GM18508 (cell line): Measurements from ENCODE around the gene SEMA5A.

Source experiments
- ATAC-seq: cut with Tn5 transposase; IDR thresholded peaks from one replicate; pipeline ENCODE4 v1.9.1; 2021; ENCODE audit warnings: moderate number of reproducible peaks; ENCODE audit not compliant: insufficient read depth, unreplicated experiment

Gene SEMA5A

DNA sequence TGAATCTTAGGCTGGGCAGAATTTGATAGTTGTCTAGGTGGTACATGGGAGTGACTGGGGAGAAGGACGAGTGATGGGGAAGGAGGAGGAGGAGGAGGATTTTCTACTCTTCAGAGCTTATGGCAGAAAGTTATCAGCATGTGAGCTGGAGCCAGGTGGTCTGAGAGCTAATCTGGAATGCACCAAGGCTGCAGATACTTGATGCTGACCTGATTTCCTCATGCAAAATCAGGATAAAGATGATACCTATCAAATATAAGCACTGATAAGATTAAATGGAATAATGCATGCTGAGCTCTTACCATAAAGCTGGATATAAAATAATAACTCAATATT is 250.4 kb downstream of the SEMA5A start:
- no peak for ATAC-seq

DNA sequence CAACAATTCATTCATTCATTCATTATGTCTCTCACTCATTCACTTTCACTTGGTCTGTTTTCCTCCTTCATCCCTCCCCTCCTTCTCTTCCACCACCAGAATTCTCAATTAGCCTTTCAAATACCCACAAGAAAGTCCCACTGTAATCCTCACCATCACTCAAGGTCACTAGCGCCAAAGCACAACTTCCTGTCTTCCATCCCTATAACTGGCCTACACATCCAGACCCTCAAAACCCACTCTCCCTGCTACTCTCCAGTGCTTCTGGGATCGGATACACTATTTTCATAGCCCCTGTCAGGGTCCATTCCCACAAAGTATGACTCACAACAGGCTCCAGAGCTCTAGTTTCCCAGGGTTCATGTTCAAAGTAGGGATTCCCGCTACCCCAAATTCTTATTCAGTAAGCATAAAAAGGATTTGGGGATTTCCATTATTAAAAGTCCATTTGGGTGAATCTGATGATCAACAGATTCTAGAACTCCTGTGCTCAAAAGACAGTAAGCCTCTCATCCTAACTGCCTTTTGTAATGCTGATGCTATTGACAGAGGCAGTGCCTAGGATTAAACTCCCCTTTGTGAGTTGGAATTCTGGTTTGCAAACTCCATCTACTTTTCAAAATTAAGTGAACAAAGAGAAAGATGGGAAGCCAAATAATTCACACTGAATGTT is 250.9 kb downstream of the SEMA5A start:
- no peak for ATAC-seq

DNA sequence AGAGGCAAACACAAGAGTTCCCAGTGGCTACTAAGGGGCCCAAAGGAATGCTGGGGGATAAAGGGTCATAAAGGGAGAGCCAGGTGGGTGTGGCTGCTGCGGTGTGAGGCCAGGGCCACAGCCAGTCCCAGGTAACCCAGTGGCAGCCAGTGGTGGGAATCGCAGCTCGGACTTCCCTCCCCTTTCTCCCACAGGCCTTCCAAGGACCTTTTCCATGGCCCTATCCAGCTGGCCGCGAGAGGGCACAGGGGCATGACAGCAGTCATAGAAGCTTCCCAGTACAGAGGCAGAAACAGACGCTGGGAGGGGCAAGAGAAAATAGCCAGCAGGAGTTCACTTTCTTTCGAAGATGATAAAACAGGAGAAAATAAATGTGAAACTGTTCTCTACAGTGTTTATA is 257.6 kb downstream of the SEMA5A start:
- ATAC-seq = no peak

DNA sequence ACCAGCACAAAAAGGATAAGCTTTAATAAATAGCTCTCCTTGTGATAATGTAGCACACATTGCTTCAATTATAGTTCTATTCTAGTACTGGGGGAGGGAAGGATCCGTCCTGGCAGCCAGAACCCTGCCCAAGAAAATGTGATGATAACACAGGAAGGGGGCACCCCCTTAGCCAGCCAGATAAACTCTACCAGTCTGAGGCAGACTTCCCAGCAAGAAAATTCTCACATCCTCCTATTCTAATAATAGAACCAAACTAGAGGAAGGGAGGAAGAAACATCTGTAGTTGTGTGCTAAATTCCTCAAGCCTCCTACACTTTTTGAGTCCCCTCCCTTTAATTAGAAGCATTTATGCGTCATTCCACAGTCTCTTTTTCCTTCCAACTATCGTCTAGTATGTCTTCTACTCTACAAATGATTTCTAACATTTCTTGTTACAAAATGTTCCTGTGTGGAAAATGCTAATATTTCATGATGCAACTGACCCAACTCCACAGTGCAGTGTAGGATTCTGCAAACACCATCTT is 261.0 kb downstream of the SEMA5A start:
- ATAC-seq = no peak

DNA sequence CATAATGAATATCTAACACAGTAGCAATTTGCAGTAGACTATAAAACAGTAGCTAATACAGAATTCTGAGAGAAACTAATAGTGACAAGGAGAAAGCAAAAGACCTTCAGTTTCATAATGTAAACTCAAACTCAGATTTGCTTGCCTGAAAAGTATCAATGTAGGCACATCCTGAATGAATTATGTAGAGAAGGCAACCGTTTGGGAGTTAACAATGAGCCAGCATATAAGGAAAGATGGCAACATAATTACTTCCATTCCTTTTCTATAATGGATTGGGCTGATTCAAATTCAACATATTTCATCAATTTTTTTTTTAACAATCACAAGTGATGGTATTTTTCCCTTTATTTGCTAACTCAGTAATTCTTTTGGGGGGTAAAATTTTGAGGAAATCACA is 261.6 kb downstream of the SEMA5A start:
- ATAC-seq = no peak

DNA sequence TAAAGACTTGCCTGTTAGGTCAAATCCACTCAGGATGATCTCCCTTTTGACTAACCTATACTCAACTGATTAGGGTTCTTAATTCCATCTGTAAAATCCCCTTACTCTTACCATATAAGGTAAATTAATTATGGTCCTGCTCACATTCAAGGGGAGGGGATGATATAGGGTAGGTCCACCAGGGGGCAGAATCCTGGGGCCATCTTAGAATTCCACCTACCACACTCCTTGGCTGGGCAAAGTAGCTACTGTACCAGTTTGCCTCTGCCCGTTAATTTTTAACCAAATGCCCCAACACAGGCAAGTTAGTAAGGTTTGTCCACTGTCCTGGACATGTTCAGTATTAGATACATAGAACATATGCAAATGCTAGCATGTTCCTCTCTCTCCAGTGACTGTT is 262.4 kb downstream of the SEMA5A start:
- ATAC-seq = no peak

DNA sequence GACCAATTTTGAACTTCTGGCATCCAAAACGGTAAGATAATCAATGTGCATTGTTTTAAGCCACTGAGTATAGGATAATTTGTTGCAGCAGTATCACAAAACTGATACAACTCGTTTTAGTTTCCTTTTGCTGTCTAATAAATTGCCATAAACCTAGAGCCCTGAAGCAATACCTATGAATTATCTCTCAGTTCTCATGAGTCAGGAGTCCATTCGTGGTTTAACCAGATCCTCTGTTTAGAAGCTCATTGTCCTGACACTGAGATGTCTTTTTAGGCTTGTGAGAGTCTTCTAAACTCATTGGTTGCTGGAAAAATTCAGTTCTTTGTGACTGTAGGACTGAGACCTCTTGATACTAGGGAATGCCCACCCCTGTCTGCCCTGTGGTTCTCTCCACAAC is 262.9 kb downstream of the SEMA5A start:
- ATAC-seq = no peak

DNA sequence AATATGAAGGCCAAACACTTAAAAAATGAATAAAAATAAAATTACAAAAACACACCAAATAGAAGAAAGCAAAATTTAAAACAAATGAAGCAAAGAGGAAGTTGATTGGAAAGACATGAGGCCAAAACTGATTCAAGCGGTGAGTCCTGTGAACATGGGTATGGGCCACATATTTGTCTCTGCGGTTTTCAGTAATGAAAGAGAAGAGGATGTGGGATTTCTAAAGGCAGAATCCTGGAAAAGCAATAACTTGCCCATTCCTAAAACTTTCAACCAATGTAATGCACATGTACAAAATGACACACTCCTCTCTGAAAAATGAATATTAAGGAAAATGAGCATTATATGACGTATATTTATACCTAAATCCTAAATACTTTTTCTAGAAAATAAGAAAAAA is 263.7 kb downstream of the SEMA5A start:
- no peak for ATAC-seq

DNA sequence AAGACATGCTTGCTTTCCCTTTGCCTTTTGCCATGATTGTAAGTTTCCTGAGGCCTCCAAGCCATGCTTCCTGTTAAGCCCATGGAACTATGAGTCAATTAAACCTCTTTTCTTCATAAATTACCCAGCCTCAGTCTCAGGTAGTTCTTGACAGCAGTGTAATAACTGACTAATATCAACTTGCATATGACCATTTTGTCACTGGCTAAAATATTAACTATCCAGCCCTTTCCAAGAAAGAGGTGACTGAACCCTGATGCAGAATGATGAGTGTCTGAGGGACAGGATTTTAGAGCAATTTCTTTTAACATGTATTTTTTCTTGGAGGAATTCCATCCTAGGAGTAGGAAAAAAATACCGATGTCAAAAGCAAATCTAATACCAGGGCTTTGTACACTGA is 266.1 kb downstream of the SEMA5A start:
- ATAC-seq = no peak

DNA sequence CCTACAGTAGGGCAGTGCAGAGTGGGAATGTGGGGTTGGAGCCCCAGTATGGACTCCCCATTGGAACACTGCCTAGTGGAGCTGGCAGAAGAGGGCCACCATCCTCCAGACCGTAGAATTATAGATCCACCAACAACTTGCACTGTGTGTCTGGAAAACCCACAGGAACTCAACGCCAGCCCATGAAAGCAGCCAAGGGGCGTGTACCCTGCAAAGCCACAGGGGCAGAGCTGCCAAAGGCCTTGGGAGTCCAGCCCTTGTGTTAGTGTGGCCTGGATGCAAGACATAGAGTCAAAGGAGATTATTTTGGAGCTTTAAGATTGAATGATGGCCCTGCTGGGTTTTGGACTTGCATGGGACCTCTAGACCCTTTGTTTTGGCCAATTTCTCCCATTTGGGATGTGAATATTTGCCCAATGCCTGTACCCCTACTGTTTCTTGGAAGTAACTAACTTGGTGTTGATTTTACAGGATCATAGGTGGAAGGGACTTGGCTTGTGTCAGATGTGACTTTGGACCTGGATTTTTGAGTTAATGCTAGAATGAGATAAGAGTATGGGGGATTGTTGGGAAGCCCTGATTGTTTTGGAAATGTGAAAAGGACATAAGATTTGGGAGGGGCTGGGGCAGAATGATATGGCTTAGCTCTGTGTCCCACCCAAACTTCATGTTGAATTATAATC is 266.8 kb downstream of the SEMA5A start:
- ATAC-seq = no peak

DNA sequence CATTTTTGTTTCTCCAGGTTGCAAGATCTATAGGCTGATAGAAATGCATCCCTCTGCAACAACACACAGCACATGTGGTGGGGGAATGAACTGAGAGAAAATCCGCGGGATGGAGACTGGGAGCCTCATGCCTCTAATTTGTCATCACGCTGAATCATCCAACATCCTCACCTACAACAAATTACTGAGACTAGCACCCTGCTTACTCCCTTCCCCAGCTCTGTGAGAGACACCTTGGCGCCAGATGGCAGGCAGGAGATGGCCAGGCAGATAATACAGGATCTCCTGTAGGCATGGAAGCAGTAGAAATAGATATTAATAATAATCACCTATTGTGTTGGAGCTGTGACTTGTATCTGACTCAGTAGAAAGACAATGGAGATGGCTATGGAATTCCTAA is 276.9 kb downstream of the SEMA5A start:
- ATAC-seq = no peak

DNA sequence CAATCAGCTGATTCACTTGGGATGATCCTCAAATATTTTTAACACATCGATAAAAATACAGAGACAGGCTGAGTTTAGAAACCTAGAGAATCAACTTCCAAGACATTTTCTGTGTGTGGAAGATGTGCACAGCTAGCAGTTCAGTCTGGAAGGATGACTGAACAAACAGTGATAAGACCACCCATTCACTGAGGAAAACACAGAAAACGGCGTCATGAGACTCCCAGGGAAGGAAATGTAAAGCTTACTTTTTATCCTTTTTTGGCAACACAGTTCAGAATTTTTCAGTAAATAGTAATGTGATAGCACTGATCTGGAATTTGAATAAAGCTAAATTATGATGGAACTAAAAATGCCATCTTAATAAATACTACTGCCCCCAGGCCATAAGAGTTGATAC is 277.6 kb downstream of the SEMA5A start:
- no peak for ATAC-seq

DNA sequence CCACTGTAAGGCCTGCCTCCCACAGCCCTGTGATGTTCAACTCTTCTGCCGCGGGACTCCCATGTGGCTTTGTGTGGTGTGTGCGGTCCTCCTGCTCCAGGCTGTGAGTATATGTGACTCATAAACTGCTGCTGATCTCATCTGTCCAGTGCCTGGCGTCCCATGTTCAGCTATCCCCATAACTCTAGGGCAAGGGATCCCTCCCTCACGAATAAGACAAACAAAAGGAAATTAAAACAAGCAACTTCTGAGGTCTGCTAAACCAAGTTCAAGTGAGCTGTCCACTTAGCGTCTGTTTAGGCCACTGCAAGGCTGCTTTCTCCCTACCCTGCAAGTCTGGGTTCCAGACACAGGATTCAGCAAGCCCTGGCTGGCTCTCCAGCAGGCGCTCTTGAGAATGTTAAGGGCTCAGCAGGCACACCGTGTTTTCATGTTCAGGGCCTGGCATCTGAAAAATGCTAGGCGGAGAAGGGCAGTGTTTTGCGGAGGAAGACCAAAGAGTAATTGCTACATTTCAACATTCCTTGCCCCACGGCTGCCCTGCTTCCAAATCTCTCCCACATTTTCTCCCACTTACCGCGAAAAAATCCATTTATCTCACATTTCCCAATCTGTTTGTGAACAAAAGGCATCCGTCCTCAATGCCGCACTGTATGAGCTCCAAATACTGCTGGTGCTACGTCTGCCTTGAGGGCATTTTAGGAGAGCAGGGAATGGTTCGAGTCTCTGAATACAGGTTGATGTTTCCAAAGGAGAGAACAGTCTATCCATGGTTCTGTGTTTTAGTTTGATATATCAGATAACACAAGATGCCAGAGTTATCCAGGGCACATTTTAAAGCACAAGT is 280.2 kb downstream of the SEMA5A start:
- ATAC-seq = no peak

DNA sequence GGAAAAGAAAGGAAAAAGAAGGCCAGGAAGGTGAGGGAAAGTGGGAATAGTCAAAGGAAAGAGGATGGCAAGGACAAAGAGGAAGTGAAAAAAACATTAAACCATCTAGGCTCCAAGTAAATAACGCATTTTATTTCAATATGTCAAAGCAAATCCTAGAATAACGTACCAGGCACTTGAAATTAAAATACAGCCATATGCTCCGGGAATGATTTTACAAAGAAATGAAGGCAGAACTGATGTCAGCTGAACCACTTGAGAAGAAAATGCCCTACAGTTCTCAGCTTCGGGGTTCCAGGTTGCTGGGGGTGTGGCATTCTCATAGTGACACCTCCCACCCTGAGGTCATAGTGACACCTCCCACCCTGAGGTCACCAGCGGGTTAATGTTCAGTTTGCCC is 281.6 kb downstream of the SEMA5A start:
- no peak for ATAC-seq

DNA sequence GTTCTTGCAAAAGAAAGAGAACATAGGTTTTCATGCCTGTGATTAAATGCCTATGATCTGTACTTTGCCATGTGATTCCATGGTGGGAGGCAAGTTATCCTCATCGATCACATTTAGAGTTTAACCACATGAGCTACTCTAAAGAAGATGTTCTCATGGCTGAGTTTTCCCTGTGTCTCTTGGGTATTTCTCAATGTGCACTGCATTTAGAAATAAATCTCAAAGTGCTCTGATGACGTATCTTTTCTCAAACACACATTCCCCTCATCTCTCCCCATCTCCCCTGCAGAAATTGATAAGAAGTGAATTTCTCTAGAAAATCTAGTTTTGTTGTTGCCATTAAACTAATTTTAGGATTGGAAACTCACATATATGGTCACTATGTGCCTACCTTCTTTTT is 282.2 kb downstream of the SEMA5A start:
- no peak for ATAC-seq

DNA sequence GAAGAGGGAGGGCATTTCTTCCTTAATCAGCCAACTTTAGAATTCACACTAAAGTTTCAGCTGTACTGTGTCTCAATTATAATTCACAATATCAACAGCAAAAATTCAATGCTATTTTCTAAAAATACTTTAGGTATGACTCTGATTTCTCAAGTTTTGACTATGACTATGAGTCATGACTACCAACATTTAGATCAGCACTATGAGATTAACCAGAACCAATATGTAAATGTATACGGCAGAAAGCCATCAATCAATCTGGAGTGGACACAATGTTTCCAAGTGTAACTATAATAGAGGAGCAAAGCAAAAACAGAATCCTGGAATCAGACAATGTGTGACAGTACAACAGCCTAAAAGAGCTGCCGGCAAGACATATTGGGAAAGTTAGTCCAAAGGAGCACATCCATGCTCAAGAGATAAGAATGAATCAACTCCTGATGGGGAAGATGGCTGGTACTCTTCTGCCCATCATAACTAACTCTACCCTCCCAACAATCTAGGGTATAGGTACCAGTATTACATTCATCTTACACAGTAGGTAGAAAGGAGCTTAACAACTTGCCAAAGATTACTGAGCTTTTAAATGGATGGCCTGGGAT is 294.4 kb downstream of the SEMA5A start:
- ATAC-seq = no peak

DNA sequence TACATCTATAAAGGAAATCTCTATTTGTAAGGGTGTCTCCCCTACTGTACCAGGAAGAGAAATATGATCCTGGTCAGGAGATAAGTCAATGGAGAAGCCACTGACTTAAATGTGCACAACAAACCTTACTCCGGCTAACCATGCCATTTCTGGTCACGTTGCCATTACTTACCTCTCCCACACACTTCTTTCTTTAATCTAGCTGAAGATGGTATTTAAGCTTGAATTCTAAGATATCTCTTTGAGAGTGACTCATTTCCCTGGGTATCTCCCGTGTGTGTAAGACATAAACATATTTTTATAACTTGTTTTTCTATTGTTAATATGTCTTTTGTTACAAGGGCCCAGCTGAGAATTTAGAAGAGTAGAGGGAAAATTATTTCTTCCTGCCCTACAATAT is 296.6 kb downstream of the SEMA5A start:
- ATAC-seq = no peak

DNA sequence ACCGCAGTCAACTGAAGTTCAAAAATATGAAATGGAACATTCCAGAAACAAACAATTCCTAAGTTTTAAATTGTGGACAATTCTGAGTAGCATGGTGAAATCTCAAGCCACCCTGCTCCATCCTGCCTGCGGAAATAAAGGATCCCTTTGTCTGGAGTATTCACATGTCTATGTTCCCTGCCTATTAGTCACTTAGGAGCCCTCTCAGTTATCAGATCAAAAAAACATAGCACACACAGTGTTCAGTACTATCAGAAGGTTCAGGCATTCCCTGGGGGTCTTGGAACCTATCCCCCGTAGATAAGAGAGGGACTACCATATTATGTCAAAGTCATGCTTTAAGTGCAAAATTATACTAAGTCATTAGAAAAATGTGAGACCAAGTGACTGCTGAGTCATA is 300.8 kb downstream of the SEMA5A start:
- no peak for ATAC-seq

DNA sequence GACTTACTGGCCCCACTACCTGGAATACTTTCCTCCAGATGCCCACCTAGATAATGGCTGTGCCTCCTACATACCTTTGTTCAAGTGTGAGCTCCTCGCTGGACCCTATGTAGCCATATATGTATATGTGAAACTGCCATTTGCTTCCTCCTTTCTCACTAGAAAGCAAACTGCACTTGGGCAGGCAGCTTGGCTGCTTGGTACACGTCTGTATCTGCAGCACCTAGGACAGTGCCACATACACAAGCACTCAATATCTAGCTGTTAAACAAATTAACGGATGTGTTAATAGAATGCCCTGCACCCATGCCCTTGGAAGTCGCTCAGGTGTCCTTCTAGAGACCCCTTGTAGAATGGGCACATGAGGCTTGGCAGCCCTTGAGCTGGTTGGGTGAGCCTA is 301.5 kb downstream of the SEMA5A start:
- no peak for ATAC-seq

DNA sequence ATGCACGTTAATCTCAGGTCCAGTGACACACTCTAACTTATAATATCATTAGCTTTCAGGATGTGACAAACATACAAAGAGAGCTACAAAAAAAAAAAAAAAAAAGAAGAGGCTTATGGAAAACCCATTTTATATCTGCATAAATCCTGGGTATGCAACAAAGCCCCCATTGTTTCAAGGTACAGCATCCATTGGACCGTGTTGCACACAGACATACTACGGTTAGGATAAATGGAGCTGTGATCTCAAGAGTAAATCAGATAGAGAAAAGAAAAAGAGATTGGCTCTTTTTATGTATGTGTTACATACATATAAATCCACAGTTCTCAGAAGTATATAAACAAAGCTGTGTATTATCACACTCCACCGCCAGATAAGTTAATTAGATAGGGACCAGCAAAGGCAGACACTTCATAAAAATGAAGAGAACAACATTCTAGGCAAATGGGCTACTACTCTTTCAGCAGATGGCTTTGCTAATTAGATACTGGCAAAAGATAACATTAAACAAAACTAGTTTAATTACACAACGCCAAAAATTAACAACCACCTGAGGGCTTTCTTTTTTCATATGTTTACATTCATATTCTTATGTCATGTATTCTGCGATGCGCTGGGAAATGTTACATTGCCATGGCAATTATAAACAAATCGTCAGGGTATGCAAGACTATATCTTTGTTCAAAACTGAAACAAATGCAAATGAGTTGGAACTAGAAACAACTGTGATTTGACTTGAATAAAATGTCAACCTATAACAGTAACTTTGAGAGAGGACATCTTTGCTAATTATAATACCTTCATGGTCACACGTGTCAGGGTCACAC is 304.2 kb downstream of the SEMA5A start:
- no peak for ATAC-seq
